Vagina (tissue), 2 donors: ENCODE data around the gene ARHGAP19. TPM values are rescaled to one million over a fixed set of nuclear protein-coding genes. Genes with fewer than 3 reads are reported as not detected.

Experiments
- DNase-seq, 2 donors: peaks; one replicate each; pipeline ENCODE4 v3.0.0-alpha.2; 2017; ENCODE audit errors: extremely low spot score in 2 of 2
- H3K27ac ChIP-seq: fragments of 200-600 bp; sonication (generic); one replicate; pipeline ENCODE4 v1.5.1; 2019
- H3K27me3 ChIP-seq: fragments of 200-600 bp; sonication (generic); one replicate; pipeline ENCODE4 v1.5.1; 2019
- H3K36me3 ChIP-seq, 2 donors: fragments of 200-600 bp; sonication (generic); one replicate each; pipeline ENCODE4 v1.5.1; 2017 to 2019
- H3K4me1 ChIP-seq: fragments of 200-600 bp; sonication (generic); one replicate; pipeline ENCODE4 v1.5.1; 2019
- H3K4me3 ChIP-seq, 2 donors: fragments of 200-600 bp; sonication (generic); 1 replicate in 1 of 2; 2 replicates in 1 of 2; pipeline ENCODE4 v1.5.1; 2016 to 2019
- H3K9me3 ChIP-seq: fragments of 200-600 bp; sonication (generic); one replicate; pipeline ENCODE4 v1.5.1; 2019
- CTCF ChIP-seq, 3 experiments: fragments of 450-650 bp in 2 of 3; fragments of 200-600 bp in 1 of 3; sonication (generic) in 1 of 3; IDR thresholded peaks; one replicate each; pipeline ENCODE4 v1.5.1; 2017 to 2019; ENCODE audit warnings: antibody characterized with exemption in 3 of 3, mild to moderate bottlenecking in 2 of 3, moderate library complexity in 2 of 3
- POLR2A ChIP-seq, 2 donors: fragments of 450-650 bp; IDR thresholded peaks; one replicate each; pipeline ENCODE4 v1.6.1; 2017; ENCODE audit warnings: antibody characterized with exemption in 2 of 2, mild to moderate bottlenecking in 2 of 2, moderate library complexity in 2 of 2
- POLR2AphosphoS5 ChIP-seq, 2 donors: sonication (generic); formaldehyde crosslinking; IDR thresholded peaks; one replicate each; pipeline ENCODE4 v1.9.0; 2017; ENCODE audit warnings: antibody characterized with exemption in 2 of 2, mild to moderate bottlenecking in 2 of 2, low read depth in 1 of 2; ENCODE audit not compliant: insufficient read depth in 1 of 2
- intact Hi-C: fragments of 100-400 bp; cut with DNase I; formaldehyde crosslinking; loops from one replicate; pipeline ENCODE4 v1.15.1; 2023
- total RNA-seq: library from RNA; depleted of rRNA; stranded (reverse); fragments of >200 nt; gene quantifications from one replicate; pipeline ENCODE4 v1.2.3, GENCODE V29; 2016

The ARHGAP19 gene
- total RNA-seq, 1 donor from 2014 or later = 3.9 TPM

GRCh38 chr10:97336006-97336405 lies 43.6 kb upstream of the ARHGAP19 start:
- Histone ChIP-seq H3K4me3 (no peak overlapping the region), H3K9me3 (no peaks in the 10 kb centered on the region), H3K27me3 (no peaks in the 10 kb centered on the region), H3K4me1 (peaks cover 54% of the 10 kb centered on the region), H3K27ac (peak overlapping the region; percentile 94), H3K36me3 (no peaks in the 10 kb centered on the region)
- intact Hi-C loops = no loop called here
- no peak for TF ChIP-seq CTCF (IDR thresholded peaks at IDR 0.05)
- TF ChIP-seq POLR2A (IDR thresholded peaks at IDR 0.05) = no peak
- TF ChIP-seq POLR2AphosphoS5 (IDR thresholded peaks at IDR 0.05; ENCODE audit: insufficient read depth in 1 of 2, low read depth in 1 of 2) = no peak
- no peak for DNase-seq

GRCh38 chr10:97335188-97335619 lies 42.8 kb upstream of the ARHGAP19 start:
- H3K27me3 ChIP-seq = no peaks in the 10 kb centered on the region
- TF ChIP-seq POLR2AphosphoS5 (IDR thresholded peaks at IDR 0.05; ENCODE audit: insufficient read depth in 1 of 2, low read depth in 1 of 2) = no peak
- TF ChIP-seq CTCF (IDR thresholded peaks at IDR 0.05) = no peak
- TF ChIP-seq POLR2A (IDR thresholded peaks at IDR 0.05) = no peak
- H3K4me1 ChIP-seq = peaks cover 62% of the 10 kb centered on the region
- H3K4me3 ChIP-seq = peak overlapping the region; percentile 75 to 79
- peak overlapping the region; percentile 94 for H3K27ac ChIP-seq
- H3K9me3 ChIP-seq = no peaks in the 10 kb centered on the region
- no peaks in the 10 kb centered on the region for H3K36me3 ChIP-seq
- intact Hi-C loops = no loop called here
- DNase-seq = no peak

GRCh38 chr10:97334370-97335175 lies 42.1 kb upstream of the ARHGAP19 start, which contains the start of gene FRAT2:
Gene FRAT2, minus strand, starts transcription at chr10:97334729. Its CDS starts 157 bp downstream, at chr10:97334572.
- Histone ChIP-seq H3K27me3 (no peaks in the 10 kb centered on the region), H3K27ac (peak within 1 kb of the TSS; percentile 94), H3K4me3 (peak within 1 kb of the TSS; percentile 75 to 79), H3K36me3 (no peaks in the 10 kb centered on the region), H3K4me1 (peaks cover 69% of the 10 kb centered on the region), H3K9me3 (no peaks in the 10 kb centered on the region)
- intact Hi-C loops = loop anchor here (5.0 kb wide), 2 partner anchors 42 to 57 kb away; partner anchors contain the start of gene ARHGAP19
- TF ChIP-seq CTCF (IDR thresholded peaks at IDR 0.05) (no peak), POLR2A (IDR thresholded peaks at IDR 0.05) (peak in 1 of 2 donors; percentile 61), POLR2AphosphoS5 (IDR thresholded peaks at IDR 0.05; ENCODE audit: insufficient read depth in 1 of 2, low read depth in 1 of 2) (peak; percentile 8 to 90)
- DNase-seq = peak in 1 of 2 donors; percentile 95

GRCh38 chr10:97333601-97334369 lies 41.3 kb upstream of the ARHGAP19 start:
- intact Hi-C loops = loop anchor here (5.0 kb wide), 2 partner anchors 41 to 56 kb away; partner anchors contain the start of gene ARHGAP19
- Histone ChIP-seq H3K9me3 (no peaks in the 10 kb centered on the region), H3K36me3 (no peaks in the 10 kb centered on the region), H3K4me3 (peak overlapping the region; percentile 75 to 79), H3K27me3 (no peaks in the 10 kb centered on the region), H3K4me1 (peaks cover 73% of the 10 kb centered on the region), H3K27ac (peak overlapping the region; percentile 94)
- TF ChIP-seq POLR2AphosphoS5 (IDR thresholded peaks at IDR 0.05; ENCODE audit: insufficient read depth in 1 of 2, low read depth in 1 of 2) = peak in 1 of 2 donors; percentile 36
- TF ChIP-seq POLR2A (IDR thresholded peaks at IDR 0.05) = no peak
- DNase-seq = no peak

GRCh38 chr10:97333351-97333600 lies 40.8 kb upstream of the ARHGAP19 start:
- H3K4me1 ChIP-seq = peaks cover 73% of the 10 kb centered on the region
- TF ChIP-seq POLR2AphosphoS5 (IDR thresholded peaks at IDR 0.05; ENCODE audit: insufficient read depth in 1 of 2, low read depth in 1 of 2) (no peak), CTCF (IDR thresholded peaks at IDR 0.05) (no peak), POLR2A (IDR thresholded peaks at IDR 0.05) (no peak)
- no peak for DNase-seq
- H3K27ac ChIP-seq = peak overlapping the region; percentile 94
- H3K9me3 ChIP-seq = no peaks in the 10 kb centered on the region
- no peaks in the 10 kb centered on the region for H3K27me3 ChIP-seq
- intact Hi-C loops = loop anchor here (5.0 kb wide), 2 partner anchors 41 to 56 kb away; partner anchors contain the start of gene ARHGAP19
- no peaks in the 10 kb centered on the region for H3K36me3 ChIP-seq
- peak overlapping the region; percentile 75 to 79 for H3K4me3 ChIP-seq
